ENCODE results near the gene NACC1.

NACC1 gene

DNA sequence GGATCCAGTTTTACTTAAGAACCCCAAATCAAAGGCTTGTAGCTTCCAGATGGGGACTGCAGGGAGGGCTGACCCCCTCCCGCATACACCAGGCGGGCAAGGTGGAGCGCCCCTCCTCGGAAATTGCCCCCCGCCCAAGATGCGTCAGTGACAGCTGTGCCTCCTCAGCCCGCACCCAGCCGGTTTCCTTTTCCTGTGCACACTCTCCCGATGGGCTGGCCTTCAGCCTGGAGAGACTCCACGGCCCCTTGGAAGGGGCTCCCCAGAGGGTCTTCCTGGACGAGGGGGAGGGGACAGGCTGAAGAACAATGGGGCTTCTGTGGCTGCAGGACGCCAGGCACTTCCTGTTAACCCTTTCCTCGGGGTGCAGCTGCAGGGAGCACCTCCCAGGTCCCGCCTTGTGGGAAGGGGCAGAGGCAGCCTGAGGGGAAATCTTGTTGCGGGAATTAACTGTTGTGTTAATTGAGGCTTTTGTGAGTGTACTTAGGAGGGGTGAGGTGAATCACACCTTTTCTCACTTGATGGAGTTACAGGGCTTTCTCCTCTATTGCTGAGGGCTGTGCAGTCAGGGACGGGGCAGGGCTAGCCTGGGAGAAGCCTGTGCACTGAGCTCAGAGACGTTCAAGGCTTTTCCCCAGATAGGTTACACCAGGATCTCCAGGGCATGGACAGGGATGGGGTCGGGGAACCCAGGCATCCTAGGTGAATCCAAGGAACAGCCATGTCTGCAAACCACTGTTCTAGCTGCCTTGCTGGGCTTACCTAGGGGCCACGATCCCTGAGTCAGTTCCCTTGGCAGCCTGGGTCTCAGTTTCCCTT, 46.5 kb downstream of the NACC1 start (continued):
- no peak for TF ChIP-seq ZNF433 (tag by site-specific recombination; IDR thresholded peaks at IDR 0.05; ENCODE audit: low read depth)
- TF ChIP-seq ZNF112 (tag by site-specific recombination; IDR thresholded peaks at IDR 0.05) = no peak
- no peak for TF ChIP-seq GFI1B (tag by site-specific recombination; IDR thresholded peaks at IDR 0.05)
- peak; percentile 77 for TF ChIP-seq SP2 (tag by site-specific recombination; IDR thresholded peaks at IDR 0.05)
- TF ChIP-seq ZNF792 (tag by site-specific recombination; IDR thresholded peaks at IDR 0.05) = no peak
- peak; percentile 88 for TF ChIP-seq KLF1 (tag by site-specific recombination; IDR thresholded peaks at IDR 0.05)
- no peak for TF ChIP-seq ZNF623 (tag by site-specific recombination; IDR thresholded peaks at IDR 0.05)
- TF ChIP-seq ZSCAN16 (tag by site-specific recombination; IDR thresholded peaks at IDR 0.05) = no peak
- TF ChIP-seq BCL11B (tag by site-specific recombination; IDR thresholded peaks at IDR 0.05; ENCODE audit: low read depth) = no peak
- no peak for TF ChIP-seq ZNF701 (tag by site-specific recombination; IDR thresholded peaks at IDR 0.05)
- TF ChIP-seq ZNF621 (tag by site-specific recombination; IDR thresholded peaks at IDR 0.05) = no peak
- no peak for TF ChIP-seq ZNF350 (tag by site-specific recombination; IDR thresholded peaks at IDR 0.05)
- no peak for TF ChIP-seq ZNF292 (tag by site-specific recombination; IDR thresholded peaks at IDR 0.05; ENCODE audit: borderline replicate concordance, low read depth)
- peak; percentile 88 for TF ChIP-seq ZBTB17 (tag by site-specific recombination; IDR thresholded peaks at IDR 0.05)
- TF ChIP-seq ZBTB7A (tag by site-specific recombination; IDR thresholded peaks at IDR 0.05; ENCODE audit: low read depth) = no peak
- TF ChIP-seq ZNF23 (tag by site-specific recombination; IDR thresholded peaks at IDR 0.05; ENCODE audit: borderline replicate concordance) = no peak
- no peak for TF ChIP-seq PRDM2 (tag by site-specific recombination; IDR thresholded peaks at IDR 0.05; ENCODE audit: borderline replicate concordance)
- 0 out of 2 replicates have a peak, but pooled peaks have one; percentile 14 for TF ChIP-seq ZBTB21 (tag by site-specific recombination; IDR thresholded peaks at IDR 0.05)
- TF ChIP-seq, protein P1, sequence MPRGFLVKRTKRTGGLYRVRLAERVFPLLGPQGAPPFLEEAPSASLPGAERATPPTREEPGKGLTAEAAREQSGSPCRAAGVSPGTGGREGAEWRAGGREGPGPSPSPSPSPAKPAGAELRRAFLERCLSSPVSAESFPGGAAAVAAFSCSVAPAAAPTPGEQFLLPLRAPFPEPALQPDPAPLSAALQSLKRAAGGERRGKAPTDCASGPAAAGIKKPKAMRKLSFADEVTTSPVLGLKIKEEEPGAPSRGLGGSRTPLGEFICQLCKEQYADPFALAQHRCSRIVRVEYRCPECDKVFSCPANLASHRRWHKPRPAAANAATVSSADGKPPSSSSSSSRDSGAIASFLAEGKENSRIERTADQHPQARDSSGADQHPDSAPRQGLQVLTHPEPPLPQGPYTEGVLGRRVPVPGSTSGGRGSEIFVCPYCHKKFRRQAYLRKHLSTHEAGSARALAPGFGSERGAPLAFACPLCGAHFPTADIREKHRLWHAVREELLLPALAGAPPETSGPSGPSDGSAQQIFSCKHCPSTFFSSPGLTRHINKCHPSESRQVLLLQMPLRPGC (tag by site-specific recombination; IDR thresholded peaks at IDR 0.05) = no peak; the same call in 1 of the 2 replicates
- TF ChIP-seq ZNF596 (tag by site-specific recombination; IDR thresholded peaks at IDR 0.05) = no peak
- TF ChIP-seq, protein P2, sequence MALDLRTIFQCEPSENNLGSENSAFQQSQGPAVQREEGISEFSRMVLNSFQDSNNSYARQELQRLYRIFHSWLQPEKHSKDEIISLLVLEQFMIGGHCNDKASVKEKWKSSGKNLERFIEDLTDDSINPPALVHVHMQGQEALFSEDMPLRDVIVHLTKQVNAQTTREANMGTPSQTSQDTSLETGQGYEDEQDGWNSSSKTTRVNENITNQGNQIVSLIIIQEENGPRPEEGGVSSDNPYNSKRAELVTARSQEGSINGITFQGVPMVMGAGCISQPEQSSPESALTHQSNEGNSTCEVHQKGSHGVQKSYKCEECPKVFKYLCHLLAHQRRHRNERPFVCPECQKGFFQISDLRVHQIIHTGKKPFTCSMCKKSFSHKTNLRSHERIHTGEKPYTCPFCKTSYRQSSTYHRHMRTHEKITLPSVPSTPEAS (tag by site-specific recombination; IDR thresholded peaks at IDR 0.05) = no peak
- TF ChIP-seq ZNF221 (tag by site-specific recombination; IDR thresholded peaks at IDR 0.05; ENCODE audit: borderline replicate concordance) = no peak
- TF ChIP-seq, protein P3, sequence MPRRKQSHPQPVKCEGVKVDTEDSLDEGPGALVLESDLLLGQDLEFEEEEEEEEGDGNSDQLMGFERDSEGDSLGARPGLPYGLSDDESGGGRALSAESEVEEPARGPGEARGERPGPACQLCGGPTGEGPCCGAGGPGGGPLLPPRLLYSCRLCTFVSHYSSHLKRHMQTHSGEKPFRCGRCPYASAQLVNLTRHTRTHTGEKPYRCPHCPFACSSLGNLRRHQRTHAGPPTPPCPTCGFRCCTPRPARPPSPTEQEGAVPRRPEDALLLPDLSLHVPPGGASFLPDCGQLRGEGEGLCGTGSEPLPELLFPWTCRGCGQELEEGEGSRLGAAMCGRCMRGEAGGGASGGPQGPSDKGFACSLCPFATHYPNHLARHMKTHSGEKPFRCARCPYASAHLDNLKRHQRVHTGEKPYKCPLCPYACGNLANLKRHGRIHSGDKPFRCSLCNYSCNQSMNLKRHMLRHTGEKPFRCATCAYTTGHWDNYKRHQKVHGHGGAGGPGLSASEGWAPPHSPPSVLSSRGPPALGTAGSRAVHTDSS (tag by site-specific recombination; IDR thresholded peaks at IDR 0.05) = no peak
- TF ChIP-seq, protein P4, sequence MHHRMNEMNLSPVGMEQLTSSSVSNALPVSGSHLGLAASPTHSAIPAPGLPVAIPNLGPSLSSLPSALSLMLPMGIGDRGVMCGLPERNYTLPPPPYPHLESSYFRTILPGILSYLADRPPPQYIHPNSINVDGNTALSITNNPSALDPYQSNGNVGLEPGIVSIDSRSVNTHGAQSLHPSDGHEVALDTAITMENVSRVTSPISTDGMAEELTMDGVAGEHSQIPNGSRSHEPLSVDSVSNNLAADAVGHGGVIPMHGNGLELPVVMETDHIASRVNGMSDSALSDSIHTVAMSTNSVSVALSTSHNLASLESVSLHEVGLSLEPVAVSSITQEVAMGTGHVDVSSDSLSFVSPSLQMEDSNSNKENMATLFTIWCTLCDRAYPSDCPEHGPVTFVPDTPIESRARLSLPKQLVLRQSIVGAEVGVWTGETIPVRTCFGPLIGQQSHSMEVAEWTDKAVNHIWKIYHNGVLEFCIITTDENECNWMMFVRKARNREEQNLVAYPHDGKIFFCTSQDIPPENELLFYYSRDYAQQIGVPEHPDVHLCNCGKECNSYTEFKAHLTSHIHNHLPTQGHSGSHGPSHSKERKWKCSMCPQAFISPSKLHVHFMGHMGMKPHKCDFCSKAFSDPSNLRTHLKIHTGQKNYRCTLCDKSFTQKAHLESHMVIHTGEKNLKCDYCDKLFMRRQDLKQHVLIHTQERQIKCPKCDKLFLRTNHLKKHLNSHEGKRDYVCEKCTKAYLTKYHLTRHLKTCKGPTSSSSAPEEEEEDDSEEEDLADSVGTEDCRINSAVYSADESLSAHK (tag by site-specific recombination; IDR thresholded peaks at IDR 0.05) = peak; percentile 46; the same call in 1 of the 2 replicates
- TF ChIP-seq ZNF223 (tag by site-specific recombination; IDR thresholded peaks at IDR 0.05) = no peak
- TF ChIP-seq KLF16 (tag by site-specific recombination; IDR thresholded peaks at IDR 0.05) = no peak
